ENCODE data around the gene FARP2.
A peak's percentile ranks its signal among the peaks of the same experiment; 100 is the strongest.

The FARP2 gene

GRCh38 chr2:241540771-241541561 lies 184.9 kb downstream of the FARP2 start:
- Histone ChIP-seq H3K36me3 (ENCODE audit: insufficient read depth, low read length) (no peaks in the 10 kb centered on the region), H3K9me2 (ENCODE audit: low read depth, low read length) (no peaks in the 10 kb centered on the region), H2AFZ (ENCODE audit: low read length) (no peak overlapping the region), H3K27ac (ENCODE audit: low read depth, low read length, poor library complexity, severe bottlenecking) (no peak overlapping the region), H3K9ac (ENCODE audit: low read length) (no peak overlapping the region), H3K4me2 (ENCODE audit: low read length) (peak overlapping the region; percentile 24; the same call in 1 of the 2 replicates), H3K4me3 (ENCODE audit: low read depth, low read length, poor library complexity, severe bottlenecking) (peak overlapping the region; percentile 9), H3F3A (ENCODE audit: insufficient read depth, low read length) (no peaks in the 10 kb centered on the region), H3K4me1 (ENCODE audit: insufficient read depth, low read length, severe bottlenecking) (no peaks in the 10 kb centered on the region), H3K27me3 (ENCODE audit: insufficient read depth, low read length) (peaks cover 6% of the 10 kb centered on the region; the same call in 1 of the 2 replicates), H4K20me1 (ENCODE audit: insufficient read depth, low read length) (no peaks in the 10 kb centered on the region), H3K79me2 (ENCODE audit: insufficient read depth, low read length) (no peaks in the 10 kb centered on the region), H3K9me3 (ENCODE audit: low read length) (no peaks in the 10 kb centered on the region)
- TF ChIP-seq CTCF (IDR thresholded peaks at IDR 0.05; ENCODE audit: low read length) (no peak), EZH2 (IDR thresholded peaks at IDR 0.05; ENCODE audit: borderline replicate concordance, low read length) (no peak)

- TF ChIP-seq EZH2 (IDR thresholded peaks at IDR 0.05; ENCODE audit: borderline replicate concordance, low read length) (no peak), CTCF (IDR thresholded peaks at IDR 0.05; ENCODE audit: low read length) (no peak)
- Histone ChIP-seq H3F3A (ENCODE audit: insufficient read depth, low read length) (no peaks in the 10 kb centered on the region), H3K9me3 (ENCODE audit: low read length) (no peaks in the 10 kb centered on the region), H3K9ac (ENCODE audit: low read length) (no peak overlapping the region), H3K9me2 (ENCODE audit: low read depth, low read length) (no peaks in the 10 kb centered on the region), H3K4me2 (ENCODE audit: low read length) (no peak overlapping the region), H3K4me1 (ENCODE audit: insufficient read depth, low read length, severe bottlenecking) (no peaks in the 10 kb centered on the region), H3K27me3 (ENCODE audit: insufficient read depth, low read length) (peaks cover 6% of the 10 kb centered on the region; the same call in 1 of the 2 replicates), H2AFZ (ENCODE audit: low read length) (no peak overlapping the region), H3K36me3 (ENCODE audit: insufficient read depth, low read length) (no peaks in the 10 kb centered on the region), H3K4me3 (ENCODE audit: low read depth, low read length, poor library complexity, severe bottlenecking) (no peak overlapping the region), H3K79me2 (ENCODE audit: insufficient read depth, low read length) (no peaks in the 10 kb centered on the region), H3K27ac (ENCODE audit: low read depth, low read length, poor library complexity, severe bottlenecking) (no peak overlapping the region), H4K20me1 (ENCODE audit: insufficient read depth, low read length) (no peaks in the 10 kb centered on the region)
Observed at GRCh38 chr2:241541564-241542277, 185.6 kb downstream of the FARP2 start.

- Histone ChIP-seq H2AFZ (ENCODE audit: low read length) (no peak overlapping the region), H3F3A (ENCODE audit: insufficient read depth, low read length) (no peaks in the 10 kb centered on the region), H3K4me3 (ENCODE audit: low read depth, low read length, poor library complexity, severe bottlenecking) (no peak overlapping the region), H3K4me1 (ENCODE audit: insufficient read depth, low read length, severe bottlenecking) (no peaks in the 10 kb centered on the region), H3K9me3 (ENCODE audit: low read length) (no peaks in the 10 kb centered on the region), H3K9ac (ENCODE audit: low read length) (no peak overlapping the region), H3K27me3 (ENCODE audit: insufficient read depth, low read length) (peaks cover 6% of the 10 kb centered on the region; the same call in 1 of the 2 replicates), H3K4me2 (ENCODE audit: low read length) (no peak overlapping the region), H3K36me3 (ENCODE audit: insufficient read depth, low read length) (no peaks in the 10 kb centered on the region), H3K79me2 (ENCODE audit: insufficient read depth, low read length) (no peaks in the 10 kb centered on the region), H3K27ac (ENCODE audit: low read depth, low read length, poor library complexity, severe bottlenecking) (no peak overlapping the region), H4K20me1 (ENCODE audit: insufficient read depth, low read length) (no peaks in the 10 kb centered on the region), H3K9me2 (ENCODE audit: low read depth, low read length) (no peaks in the 10 kb centered on the region)
- TF ChIP-seq CTCF (IDR thresholded peaks at IDR 0.05; ENCODE audit: low read length) (no peak), EZH2 (IDR thresholded peaks at IDR 0.05; ENCODE audit: borderline replicate concordance, low read length) (no peak)
Observed at GRCh38 chr2:241542278-241542605, 186.2 kb downstream of the FARP2 start.
